GM21423 (cell line): ENCODE data around the gene CPLX3.
"Not testable (repeated sequence)": the region's sequence is repeated elsewhere in the genome, so short reads cannot be mapped to it uniquely, and the experiment has no call there.

Experiments used
- ATAC-seq: cut with Tn5 transposase; IDR thresholded peaks from one replicate; pipeline ENCODE4 v1.9.1; 2021; ENCODE audit warnings: mild to moderate bottlenecking, moderate library complexity; ENCODE audit not compliant: unreplicated experiment

The CPLX3 gene

GRCh38 chr15:74826364-74826819 is at the start of gene CPLX3:
CPLX3 (plus strand) TSS chr15:74826627; CDS start chr15:74826704, 77 bp downstream.
- no peak for ATAC-seq

GRCh38 chr15:74776821-74777768 is 49.3 kb upstream of the CPLX3 start:
- peak; percentile 38 for ATAC-seq

GRCh38 chr15:74777769-74778598 is 48.4 kb upstream of the CPLX3 start:
- ATAC-seq: no peak

- ATAC-seq: no peak
Measured at GRCh38 chr15:74778599-74778970, 47.8 kb upstream of the CPLX3 start.

- ATAC-seq: no peak
Measured at GRCh38 chr15:74779162-74779648, 47.2 kb upstream of the CPLX3 start.

GRCh38 chr15:74780523-74781430 is 45.6 kb upstream of the CPLX3 start:
- ATAC-seq: no peak

GRCh38 chr15:74781431-74782258 is 44.8 kb upstream of the CPLX3 start, which contains the start of gene CSK:
CSK (plus strand) TSS chr15:74782080; CDS start chr15:74798298, 16,218 bp downstream.
- no peak for ATAC-seq

GRCh38 chr15:74782259-74783071 is 44.0 kb upstream of the CPLX3 start:
- no peak for ATAC-seq

- no peak for ATAC-seq
Measured at GRCh38 chr15:74783072-74783807, 43.2 kb upstream of the CPLX3 start.

GRCh38 chr15:74783808-74784175 is 42.6 kb upstream of the CPLX3 start:
- no peak for ATAC-seq

- ATAC-seq: no peak
Measured at GRCh38 chr15:74784426-74785193, 41.8 kb upstream of the CPLX3 start.

- ATAC-seq: no peak
Measured at GRCh38 chr15:74785194-74786032, 41.0 kb upstream of the CPLX3 start.

- ATAC-seq: not testable (repeated sequence)
Measured at GRCh38 chr15:74786081-74786480, 40.3 kb upstream of the CPLX3 start.

GRCh38 chr15:74786551-74787165 is 39.8 kb upstream of the CPLX3 start:
- no peak for ATAC-seq

- ATAC-seq: peak; percentile 35
Measured at GRCh38 chr15:74787251-74788041, 39.0 kb upstream of the CPLX3 start.
